ENCODE results near the gene CDH16.

DNA sequence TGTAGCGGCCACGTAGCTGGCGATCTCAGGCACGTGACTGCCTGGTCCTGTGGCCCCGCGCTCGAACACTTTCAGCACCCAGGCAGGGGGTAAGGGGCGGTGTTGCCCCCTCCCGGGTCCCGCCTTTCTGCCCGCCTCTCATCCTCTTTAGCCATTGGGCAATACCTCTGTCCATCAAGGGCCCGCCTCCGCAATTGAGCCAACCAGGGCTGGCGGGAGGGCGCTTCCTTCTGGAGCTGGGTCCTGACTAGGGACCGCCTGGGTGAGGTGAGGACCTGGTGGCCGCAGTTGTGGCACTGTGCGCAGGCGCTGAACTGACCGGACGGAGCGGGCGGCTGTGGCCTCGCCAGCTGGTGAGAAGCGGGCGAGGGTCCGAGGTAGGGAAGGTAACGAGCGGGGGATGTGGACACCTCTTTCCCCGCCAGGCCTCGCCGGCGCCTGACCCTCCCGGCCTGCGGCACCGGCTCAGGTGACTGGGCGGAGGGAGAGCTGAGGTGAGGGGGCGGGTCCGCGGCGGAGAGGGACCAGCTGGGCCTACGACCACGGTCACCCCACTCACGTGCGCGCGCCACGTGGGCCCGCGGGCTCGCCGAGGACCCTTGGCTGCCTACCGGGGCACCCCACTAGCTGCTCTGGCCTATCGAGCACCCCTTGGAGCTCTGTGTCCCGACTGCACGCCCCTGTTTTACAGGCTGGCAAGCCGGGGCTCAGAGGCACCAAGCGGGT is 38.2 kb downstream of the CDH16 start, which contains the start of gene PDP2:
- TF ChIP-seq, protein P1, sequence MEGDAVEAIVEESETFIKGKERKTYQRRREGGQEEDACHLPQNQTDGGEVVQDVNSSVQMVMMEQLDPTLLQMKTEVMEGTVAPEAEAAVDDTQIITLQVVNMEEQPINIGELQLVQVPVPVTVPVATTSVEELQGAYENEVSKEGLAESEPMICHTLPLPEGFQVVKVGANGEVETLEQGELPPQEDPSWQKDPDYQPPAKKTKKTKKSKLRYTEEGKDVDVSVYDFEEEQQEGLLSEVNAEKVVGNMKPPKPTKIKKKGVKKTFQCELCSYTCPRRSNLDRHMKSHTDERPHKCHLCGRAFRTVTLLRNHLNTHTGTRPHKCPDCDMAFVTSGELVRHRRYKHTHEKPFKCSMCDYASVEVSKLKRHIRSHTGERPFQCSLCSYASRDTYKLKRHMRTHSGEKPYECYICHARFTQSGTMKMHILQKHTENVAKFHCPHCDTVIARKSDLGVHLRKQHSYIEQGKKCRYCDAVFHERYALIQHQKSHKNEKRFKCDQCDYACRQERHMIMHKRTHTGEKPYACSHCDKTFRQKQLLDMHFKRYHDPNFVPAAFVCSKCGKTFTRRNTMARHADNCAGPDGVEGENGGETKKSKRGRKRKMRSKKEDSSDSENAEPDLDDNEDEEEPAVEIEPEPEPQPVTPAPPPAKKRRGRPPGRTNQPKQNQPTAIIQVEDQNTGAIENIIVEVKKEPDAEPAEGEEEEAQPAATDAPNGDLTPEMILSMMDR (IDR thresholded peaks at IDR 0.05; ENCODE audit: poor library complexity): no peak
- TF ChIP-seq EZH2 (IDR thresholded peaks at IDR 0.05; ENCODE audit: borderline replicate concordance): no peak
- TF ChIP-seq EZH2phosphoT487 (IDR thresholded peaks at IDR 0.05; ENCODE audit: low read depth, severe bottlenecking, unreplicated experiment): no peak

Measured in hepatocyte (in vitro differentiated cells).